H9 (cell line): ENCODE data around the gene LCN2. TPM values are rescaled to one million over a fixed set of nuclear protein-coding genes. Genes with fewer than 3 reads are reported as not detected.

Experiments used
- DNase-seq: peaks from one replicate; pipeline ENCODE4 v3.0.0-alpha.2; 2017
- H2AFZ ChIP-seq: one replicate; pipeline ENCODE4 v1.6.1; 2013; ENCODE audit warnings: mild to moderate bottlenecking, low read length, control low read depth, moderate library complexity
- H2AK5ac ChIP-seq: 2 replicates; pipeline ENCODE4 v1.6.1; 2013; ENCODE audit warnings: low read length, control low read depth, mixed read lengths; ENCODE audit not compliant: insufficient read length
- H2BK120ac ChIP-seq: one replicate; pipeline ENCODE4 v1.6.1; 2013; ENCODE audit warnings: low read depth, mild to moderate bottlenecking, low read length, control low read depth, inconsistent platforms; ENCODE audit not compliant: poor library complexity, severe bottlenecking
- H2BK12ac ChIP-seq: 2 replicates; pipeline ENCODE4 v1.6.1; 2013; ENCODE audit warnings: low read length, control low read depth, mixed read lengths, low read depth; ENCODE audit not compliant: insufficient read length
- H2BK15ac ChIP-seq: 2 replicates; pipeline ENCODE4 v1.6.1; 2013; ENCODE audit warnings: low read depth, low read length, control low read depth
- H2BK20ac ChIP-seq: one replicate; pipeline ENCODE4 v1.6.1; 2013; ENCODE audit warnings: low read depth, mild to moderate bottlenecking, low read length, control low read depth, inconsistent platforms; ENCODE audit not compliant: poor library complexity, severe bottlenecking
- H2BK5ac ChIP-seq: 2 replicates; pipeline ENCODE4 v1.6.1; 2013; ENCODE audit warnings: low read length, control low read depth, mixed read lengths; ENCODE audit not compliant: insufficient read length
- H3K14ac ChIP-seq: 2 replicates; pipeline ENCODE4 v1.6.1; 2013; ENCODE audit warnings: low read length, control low read depth; ENCODE audit not compliant: insufficient read depth
- H3K18ac ChIP-seq: 2 replicates; pipeline ENCODE4 v1.6.1; 2013; ENCODE audit warnings: low read depth, mild to moderate bottlenecking, mixed read lengths, low read length, control low read depth; ENCODE audit not compliant: insufficient read length
- H3K23ac ChIP-seq: 2 replicates; pipeline ENCODE4 v1.6.1; 2013; ENCODE audit warnings: low read length, control low read depth, mixed read lengths, low read depth; ENCODE audit not compliant: insufficient read length
- H3K23me2 ChIP-seq: 2 replicates; pipeline ENCODE4 v1.6.1; 2013; ENCODE audit warnings: low read depth, mild to moderate bottlenecking, mixed read lengths, low read length, control low read depth; ENCODE audit not compliant: insufficient read length, poor library complexity, severe bottlenecking
- H3K27ac ChIP-seq: 2 replicates; pipeline ENCODE4 v1.5.1; 2013; ENCODE audit warnings: low read length, control low read depth, mixed read lengths, low read depth; ENCODE audit not compliant: insufficient read length
- H3K27me3 ChIP-seq: 2 replicates; pipeline ENCODE4 v1.6.1; 2013; ENCODE audit warnings: low read length, control low read depth, inconsistent platforms; ENCODE audit not compliant: insufficient read depth
- H3K4ac ChIP-seq: 2 replicates; pipeline ENCODE4 v1.6.1; 2013; ENCODE audit warnings: low read depth, mild to moderate bottlenecking, control low read depth, inconsistent platforms, low read length, moderate library complexity
- H3K4me1 ChIP-seq: 2 replicates; pipeline ENCODE4 v1.6.1; 2013; ENCODE audit warnings: low read length, control low read depth, inconsistent platforms; ENCODE audit not compliant: insufficient read depth
- H3K4me2 ChIP-seq: 2 replicates; pipeline ENCODE4 v1.6.1; 2013; ENCODE audit warnings: low read length, control low read depth, mixed read lengths; ENCODE audit not compliant: insufficient read length, insufficient read depth
- H3K56ac ChIP-seq: 2 replicates; pipeline ENCODE4 v1.6.1; 2013; ENCODE audit warnings: low read depth, mild to moderate bottlenecking, mixed read lengths, low read length, control low read depth; ENCODE audit not compliant: insufficient read length
- H3K79me1 ChIP-seq: 2 replicates; pipeline ENCODE4 v1.6.1; 2013; ENCODE audit warnings: low read depth, mild to moderate bottlenecking, moderate library complexity, low read length, control low read depth, inconsistent platforms; ENCODE audit not compliant: insufficient read depth, poor library complexity, severe bottlenecking
- H3K79me2 ChIP-seq: 2 replicates; pipeline ENCODE4 v1.6.1; 2013; ENCODE audit warnings: low read length, control low read depth, inconsistent platforms; ENCODE audit not compliant: insufficient read depth
- H3K9ac ChIP-seq: 2 replicates; pipeline ENCODE4 v1.6.1; 2013; ENCODE audit warnings: low read length, control low read depth, mixed read lengths; ENCODE audit not compliant: insufficient read length; ENCODE audit errors: extremely low read depth
- H3K9me3 ChIP-seq: one replicate; pipeline ENCODE4 v1.6.1; 2013; ENCODE audit warnings: low read depth, low read length, inconsistent platforms; ENCODE audit not compliant: control insufficient read depth
- H3T11ph ChIP-seq: one replicate; pipeline ENCODE4 v1.6.1; 2013; ENCODE audit warnings: mild to moderate bottlenecking, low read length, control low read depth, inconsistent platforms
- H4K20me1 ChIP-seq: one replicate; pipeline ENCODE4 v1.6.1; 2013; ENCODE audit not compliant: control insufficient read depth, insufficient read length, insufficient read depth
- H4K5ac ChIP-seq: 2 replicates; pipeline ENCODE4 v1.6.1; 2013; ENCODE audit warnings: low read depth, mild to moderate bottlenecking, mixed read lengths, low read length, control low read depth; ENCODE audit not compliant: insufficient read length
- H4K8ac ChIP-seq: replicated peaks from 2 replicates; pipeline ENCODE4 v1.6.1; 2013; ENCODE audit warnings: low read length, control low read depth, mixed read lengths, low read depth; ENCODE audit not compliant: insufficient read length
- H4K91ac ChIP-seq: 2 replicates; pipeline ENCODE4 v1.6.1; 2013; ENCODE audit warnings: low read depth, mild to moderate bottlenecking, moderate library complexity, mixed read lengths, low read length, control low read depth; ENCODE audit not compliant: insufficient read length
- H3K27ac Mint-ChIP-seq, 3 experiments: 2 replicates in 2 of 3; 3 replicates in 1 of 3; pipeline ENCODE4 v1.8.0; 2020 to 2021; ENCODE audit warnings: mixed read lengths in 3 of 3, mild to moderate bottlenecking in 1 of 3, moderate library complexity in 1 of 3
- H3K27me3 Mint-ChIP-seq: 2 replicates; pipeline ENCODE4 v1.8.0; 2021; ENCODE audit warnings: low read depth, mild to moderate bottlenecking, moderate library complexity, mixed read lengths
- H3K36me3 Mint-ChIP-seq, 3 experiments: 2 replicates in 2 of 3; 3 replicates in 1 of 3; pipeline ENCODE4 v1.8.0; 2020 to 2021; ENCODE audit warnings: low read depth in 3 of 3, mixed read lengths in 3 of 3; ENCODE audit not compliant: insufficient read depth in 1 of 3
- H3K4me1 Mint-ChIP-seq, 2 experiments: 2 replicates each; pipeline ENCODE4 v1.8.0; 2020; ENCODE audit warnings: mixed read lengths in 2 of 2
- H3K4me3 Mint-ChIP-seq, 2 experiments: 2 replicates in 1 of 2; 3 replicates in 1 of 2; pipeline ENCODE4 v1.8.0; 2020 to 2021; ENCODE audit warnings: mild to moderate bottlenecking in 2 of 2, mixed read lengths in 2 of 2, moderate library complexity in 1 of 2
- H3K9me3 Mint-ChIP-seq, 2 experiments: 2 replicates in 1 of 2; 3 replicates in 1 of 2; pipeline ENCODE4 v1.8.0; 2020; ENCODE audit warnings: mild to moderate bottlenecking in 2 of 2, mixed read lengths in 2 of 2, moderate library complexity in 1 of 2
- WGBS: extraction: QIAGEN DNeasy Blood & Tissue Kit; methylation state at CpG from one replicate; pipeline ENCODE4 v1.1.7; 2013; ENCODE audit warnings: missing lambda C conversion rate, low lambda C conversion rate, mixed read lengths; ENCODE audit not compliant: insufficient read length; ENCODE audit errors: extremely low coverage; 5-methylcytosine and 5-hydroxymethylcytosine counted together
- total RNA-seq: library from RNA; stranded (reverse); gene quantifications from 2 replicates; pipeline ENCODE4 v1.2.1, GENCODE V29; 2021
- TF ChIP-seq, protein P1 (sequence below): fragments of 200-600 bp; sonication (generic); conservative IDR thresholded peaks from 3 replicates; pipeline ENCODE4 v1.8.0; 2021; ENCODE audit warnings: antibody characterized with exemption, mild to moderate bottlenecking

LCN2 gene
- total RNA-seq, 1 experiment from 2014 or later, result not detected

DNA sequence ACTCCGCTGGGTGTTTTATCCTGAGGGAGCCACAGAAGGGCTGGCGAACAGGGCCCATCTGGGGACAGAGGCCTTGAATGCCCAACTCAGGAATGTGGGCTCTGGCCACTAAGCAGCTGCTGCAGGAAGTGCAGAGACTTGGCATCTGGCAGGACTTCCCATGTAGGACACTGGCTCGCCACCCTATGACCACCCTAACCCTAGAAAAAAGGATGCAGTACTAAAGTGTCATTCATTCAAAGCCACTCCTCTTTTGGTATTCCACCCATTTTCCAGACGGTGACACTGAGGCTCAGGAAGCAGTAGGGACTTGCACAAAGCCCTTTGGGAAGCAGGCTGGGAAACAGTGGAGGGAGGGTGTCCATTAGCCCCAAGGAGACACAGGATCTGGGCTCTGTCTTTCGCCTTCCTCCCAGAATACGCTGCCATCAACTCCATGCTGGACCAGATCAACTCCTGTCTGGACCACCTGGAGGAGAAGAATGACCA is 13.8 kb downstream of the LCN2 start:
- Mint-ChIP-seq H3K4me3 (no peak overlapping the region), H3K36me3 (peaks cover 12 to 54% (median 34%) of the 10 kb centered on the region in 3 experiments), H3K27ac (no peak overlapping the region), H3K27me3 (no peaks in the 10 kb centered on the region), H3K9me3 (no peaks in the 10 kb centered on the region), H3K4me1 (peaks cover 6 to 8% of the 10 kb centered on the region in 2 experiments)
- H3T11ph ChIP-seq, result no peak overlapping the region
- no peak overlapping the region for H2BK120ac ChIP-seq
- no peaks in the 10 kb centered on the region; the same call in 1 of the 2 replicates for H3K4me1 ChIP-seq
- H2BK12ac ChIP-seq, result no peak overlapping the region
- no peaks in the 10 kb centered on the region for H3K9me3 ChIP-seq
- no peak overlapping the region for H3K23ac ChIP-seq
- no peaks in the 10 kb centered on the region for H3K27me3 ChIP-seq
- no peaks in the 10 kb centered on the region for H4K20me1 ChIP-seq
- H2BK5ac ChIP-seq, result no peak overlapping the region
- H4K8ac ChIP-seq, result no peak overlapping the region
- H2BK15ac ChIP-seq, result no peak overlapping the region
- H3K14ac ChIP-seq, result no peak overlapping the region
- H2AFZ ChIP-seq, result no peak overlapping the region
- H3K56ac ChIP-seq, result no peak overlapping the region
- TF ChIP-seq, protein P1, sequence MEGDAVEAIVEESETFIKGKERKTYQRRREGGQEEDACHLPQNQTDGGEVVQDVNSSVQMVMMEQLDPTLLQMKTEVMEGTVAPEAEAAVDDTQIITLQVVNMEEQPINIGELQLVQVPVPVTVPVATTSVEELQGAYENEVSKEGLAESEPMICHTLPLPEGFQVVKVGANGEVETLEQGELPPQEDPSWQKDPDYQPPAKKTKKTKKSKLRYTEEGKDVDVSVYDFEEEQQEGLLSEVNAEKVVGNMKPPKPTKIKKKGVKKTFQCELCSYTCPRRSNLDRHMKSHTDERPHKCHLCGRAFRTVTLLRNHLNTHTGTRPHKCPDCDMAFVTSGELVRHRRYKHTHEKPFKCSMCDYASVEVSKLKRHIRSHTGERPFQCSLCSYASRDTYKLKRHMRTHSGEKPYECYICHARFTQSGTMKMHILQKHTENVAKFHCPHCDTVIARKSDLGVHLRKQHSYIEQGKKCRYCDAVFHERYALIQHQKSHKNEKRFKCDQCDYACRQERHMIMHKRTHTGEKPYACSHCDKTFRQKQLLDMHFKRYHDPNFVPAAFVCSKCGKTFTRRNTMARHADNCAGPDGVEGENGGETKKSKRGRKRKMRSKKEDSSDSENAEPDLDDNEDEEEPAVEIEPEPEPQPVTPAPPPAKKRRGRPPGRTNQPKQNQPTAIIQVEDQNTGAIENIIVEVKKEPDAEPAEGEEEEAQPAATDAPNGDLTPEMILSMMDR, result no peak
- H3K4me2 ChIP-seq, result no peak overlapping the region
- H3K9ac ChIP-seq, result no peak overlapping the region
- WGBS, result no CpG with 5 or more reads among the region's 6 CpGs
- peaks cover 7% of the 10 kb centered on the region for H3K23me2 ChIP-seq
- H3K27ac ChIP-seq, result no peak overlapping the region
- no peaks in the 10 kb centered on the region for H3K79me1 ChIP-seq
- H4K91ac ChIP-seq, result no peak overlapping the region
- no peak overlapping the region for H4K5ac ChIP-seq
- DNase-seq, result no peak
- H3K4ac ChIP-seq, result no peak overlapping the region
- H2AK5ac ChIP-seq, result no peak overlapping the region
- no peak overlapping the region for H2BK20ac ChIP-seq
- no peaks in the 10 kb centered on the region for H3K79me2 ChIP-seq
- H3K18ac ChIP-seq, result no peak overlapping the region
